Vagina (tissue), 2 donors: ENCODE results near the gene SPATA6.

Source experiments
- POLR2A ChIP-seq, 2 donors: fragments of 450-650 bp; IDR thresholded peaks; one replicate each; pipeline ENCODE4 v1.6.1; 2017; ENCODE audit warnings: antibody characterized with exemption in 2 of 2, mild to moderate bottlenecking in 2 of 2, moderate library complexity in 2 of 2
- POLR2AphosphoS5 ChIP-seq, 2 donors: sonication (generic); formaldehyde crosslinking; IDR thresholded peaks; one replicate each; pipeline ENCODE4 v1.9.0; 2017; ENCODE audit warnings: antibody characterized with exemption in 2 of 2, mild to moderate bottlenecking in 2 of 2, low read depth in 1 of 2; ENCODE audit not compliant: insufficient read depth in 1 of 2
- TF ChIP-seq, protein P1 (sequence below), 3 experiments: fragments of 450-650 bp in 2 of 3; fragments of 200-600 bp in 1 of 3; sonication (generic) in 1 of 3; IDR thresholded peaks; one replicate each; pipeline ENCODE4 v1.5.1; 2017 to 2019; ENCODE audit warnings: antibody characterized with exemption in 3 of 3, mild to moderate bottlenecking in 2 of 3, moderate library complexity in 2 of 3

DNA sequence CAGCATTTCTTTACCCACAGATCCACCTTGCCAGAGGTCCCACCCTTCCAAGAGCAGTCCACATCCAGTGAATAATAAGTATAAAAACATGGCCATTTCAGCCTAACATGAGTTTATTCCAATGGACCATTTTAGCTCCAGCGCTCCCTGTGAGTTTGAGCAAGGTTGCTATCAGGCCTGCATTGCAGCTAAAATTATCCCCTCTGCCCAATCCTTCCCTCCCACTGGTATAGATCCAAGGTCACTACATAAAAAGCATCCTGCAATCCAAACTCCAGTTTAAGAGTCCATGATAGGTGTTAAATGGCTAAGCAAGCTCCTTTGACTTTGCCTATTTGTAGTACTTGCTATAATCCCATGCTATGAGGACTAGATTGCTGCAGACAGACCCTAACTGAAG lies 213.9 kb downstream of the SPATA6 start:
- TF ChIP-seq, protein P1, sequence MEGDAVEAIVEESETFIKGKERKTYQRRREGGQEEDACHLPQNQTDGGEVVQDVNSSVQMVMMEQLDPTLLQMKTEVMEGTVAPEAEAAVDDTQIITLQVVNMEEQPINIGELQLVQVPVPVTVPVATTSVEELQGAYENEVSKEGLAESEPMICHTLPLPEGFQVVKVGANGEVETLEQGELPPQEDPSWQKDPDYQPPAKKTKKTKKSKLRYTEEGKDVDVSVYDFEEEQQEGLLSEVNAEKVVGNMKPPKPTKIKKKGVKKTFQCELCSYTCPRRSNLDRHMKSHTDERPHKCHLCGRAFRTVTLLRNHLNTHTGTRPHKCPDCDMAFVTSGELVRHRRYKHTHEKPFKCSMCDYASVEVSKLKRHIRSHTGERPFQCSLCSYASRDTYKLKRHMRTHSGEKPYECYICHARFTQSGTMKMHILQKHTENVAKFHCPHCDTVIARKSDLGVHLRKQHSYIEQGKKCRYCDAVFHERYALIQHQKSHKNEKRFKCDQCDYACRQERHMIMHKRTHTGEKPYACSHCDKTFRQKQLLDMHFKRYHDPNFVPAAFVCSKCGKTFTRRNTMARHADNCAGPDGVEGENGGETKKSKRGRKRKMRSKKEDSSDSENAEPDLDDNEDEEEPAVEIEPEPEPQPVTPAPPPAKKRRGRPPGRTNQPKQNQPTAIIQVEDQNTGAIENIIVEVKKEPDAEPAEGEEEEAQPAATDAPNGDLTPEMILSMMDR (IDR thresholded peaks at IDR 0.05), result no peak
- TF ChIP-seq POLR2A (IDR thresholded peaks at IDR 0.05), result no peak
- no peak for TF ChIP-seq POLR2AphosphoS5 (IDR thresholded peaks at IDR 0.05; ENCODE audit: insufficient read depth in 1 of 2, low read depth in 1 of 2)
